Endodermal cell (in vitro differentiated cells): Measurements from ENCODE around the gene ANKRD35. TPM values are rescaled to one million over a fixed set of nuclear protein-coding genes. Genes with fewer than 3 reads are reported as not detected.
"Not testable (repeated sequence)": the region's sequence is repeated elsewhere in the genome, so short reads cannot be mapped to it uniquely, and the experiment has no call there.

ENCODE experiments used
- DNase-seq: peaks from one replicate; pipeline ENCODE4 v3.0.0-alpha.2; 2017
- H3K27ac ChIP-seq: 2 replicates; pipeline ENCODE4 v1.5.1; 2013; ENCODE audit warnings: mild to moderate bottlenecking, low read depth, low read length, moderate library complexity
- H3K27me3 ChIP-seq: 2 replicates; pipeline ENCODE4 v1.6.1; 2013; ENCODE audit warnings: mild to moderate bottlenecking, low read length, moderate library complexity; ENCODE audit not compliant: insufficient read depth, control insufficient read depth, poor library complexity, severe bottlenecking
- H3K36me3 ChIP-seq: 2 replicates; pipeline ENCODE4 v1.7.0; 2013; ENCODE audit warnings: mild to moderate bottlenecking, low read length, moderate library complexity; ENCODE audit not compliant: control insufficient read depth, insufficient read depth
- H3K4me1 ChIP-seq: one replicate; pipeline ENCODE4 v1.7.0; 2013; ENCODE audit warnings: low read length; ENCODE audit not compliant: control insufficient read depth, insufficient read depth
- H3K4me3 ChIP-seq: 2 replicates; pipeline ENCODE4 v1.5.1; 2013; ENCODE audit warnings: mild to moderate bottlenecking, low read length, moderate library complexity
- H3K9ac ChIP-seq: 2 replicates; pipeline ENCODE4 v1.6.1; 2013; ENCODE audit warnings: mild to moderate bottlenecking, low read length, moderate library complexity; ENCODE audit not compliant: poor library complexity, severe bottlenecking; ENCODE audit errors: extremely low read depth
- H3K9me3 ChIP-seq: 2 replicates; pipeline ENCODE4 v1.6.1; 2013; ENCODE audit warnings: mild to moderate bottlenecking, low read length, moderate library complexity; ENCODE audit not compliant: control insufficient read depth
- H3K27ac Mint-ChIP-seq: 2 replicates; pipeline ENCODE4 v1.8.0; 2020; ENCODE audit warnings: mixed read lengths
- H3K27me3 Mint-ChIP-seq: 2 replicates; pipeline ENCODE4 v1.8.0; 2021; ENCODE audit warnings: mild to moderate bottlenecking, mixed read lengths; ENCODE audit not compliant: insufficient read depth
- H3K36me3 Mint-ChIP-seq: 2 replicates; pipeline ENCODE4 v1.8.0; 2020; ENCODE audit warnings: low read depth, mixed read lengths
- H3K4me1 Mint-ChIP-seq: 2 replicates; pipeline ENCODE4 v1.8.0; 2020; ENCODE audit warnings: mixed read lengths
- H3K4me3 Mint-ChIP-seq: 2 replicates; pipeline ENCODE4 v1.8.0; 2020; ENCODE audit warnings: mild to moderate bottlenecking, moderate library complexity, mixed read lengths
- H3K9me3 Mint-ChIP-seq: 2 replicates; pipeline ENCODE4 v1.8.0; 2020; ENCODE audit warnings: mild to moderate bottlenecking, mixed read lengths
- WGBS, 2 experiments: methylation state at CpG; one replicate each; pipeline versions ENCODE4 v1.1.5 to v1.1.7; 2013; ENCODE audit warnings: missing lambda C conversion rate in 2 of 2, mixed read lengths in 1 of 2; ENCODE audit not compliant: insufficient coverage in 1 of 2, insufficient read length in 1 of 2; 5-methylcytosine and 5-hydroxymethylcytosine counted together
- microRNA-seq: library from miRNA; unstranded; fragments of <30 nt; microRNA quantifications from one replicate; pipeline ENCODE4 v1.2.0, GENCODE V29; 2020; ENCODE audit warnings: borderline microRNAs expressed
- total RNA-seq, 2 donors: library from RNA; stranded (reverse); fragmentation: NEBNext Ultra II Directional in 1 of 2; extraction: Animal tissue kit (Norgen Biotek cat#: 25700) in 1 of 2; gene quantifications; 2 replicates in 1 of 2; 3 replicates in 1 of 2; pipeline ENCODE4 v1.2.1, GENCODE V29; 2021
- TF ChIP-seq, protein P1 (sequence below): fragments of 200-600 bp; sonication (generic); conservative IDR thresholded peaks from 2 replicates; pipeline ENCODE4 v1.5.0; 2021; ENCODE audit warnings: antibody characterized with exemption, mild to moderate bottlenecking

ANKRD35 gene
- total RNA-seq, 2 donors from 2014 or later = 0.88 to 1.4 TPM

DNA sequence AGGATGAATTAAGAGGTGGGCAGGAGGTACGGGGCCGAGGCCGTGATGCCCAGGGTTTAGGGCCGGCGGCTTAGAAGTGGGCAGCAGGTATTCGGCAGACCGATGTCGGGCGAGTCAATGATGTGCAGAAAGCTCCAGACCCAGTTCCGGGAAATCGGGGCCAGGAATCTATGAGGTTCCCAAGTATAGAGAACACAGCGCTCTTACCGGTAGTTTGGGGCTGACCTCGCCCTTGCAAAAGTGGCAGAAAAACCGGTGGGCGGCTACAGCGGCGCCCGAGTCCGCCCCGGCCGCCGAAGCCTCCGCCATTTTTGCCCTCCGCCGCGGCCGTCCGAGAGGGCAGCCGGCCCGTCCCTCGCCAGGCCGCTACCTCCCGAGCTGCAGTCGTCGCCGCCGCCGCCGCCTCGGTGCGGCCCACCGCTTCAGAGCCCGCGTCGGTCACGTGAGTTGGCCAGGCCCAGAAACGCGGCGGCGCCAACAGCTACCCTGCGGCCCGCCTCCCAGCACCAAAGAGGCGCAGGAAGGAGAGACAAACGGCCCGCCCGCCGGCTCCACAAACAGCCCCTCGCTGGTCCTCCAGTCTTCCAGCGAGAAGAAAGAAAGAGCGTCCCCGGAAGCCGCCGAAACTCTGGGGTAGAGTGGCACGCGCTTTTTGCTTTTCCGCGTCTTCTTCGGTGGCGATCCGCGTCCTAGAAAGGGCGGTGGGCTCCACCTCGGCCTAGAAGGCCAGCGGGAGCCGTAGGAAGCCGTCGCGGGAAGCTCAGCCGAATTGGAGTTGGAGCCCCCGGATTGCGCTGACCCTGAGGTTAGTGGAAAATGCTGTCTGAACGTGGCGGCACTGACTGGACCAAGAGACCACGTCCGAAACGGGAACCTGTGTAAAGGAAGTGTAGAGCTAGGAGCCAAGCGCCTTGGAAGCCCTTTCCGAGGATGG is 61.8 kb downstream of the ANKRD35 start, which contains the start of the genes POLR3C and RNF115:
POLR3C (plus strand) TSS at position 636 of the 934 bp plus-strand sequence. CDS start 1,577 bp downstream, outside the sequence.
RNF115 (minus strand) TSS at position 531 of the 934 bp plus-strand sequence; CDS start at position 309, 222 bp downstream.
- peak within 1 kb of the TSS; percentile 99 for H3K4me3 Mint-ChIP-seq
- peaks cover 33% of the 10 kb centered on the region for H3K36me3 Mint-ChIP-seq
- Histone ChIP-seq H3K9me3 (no peaks in the 10 kb centered on the region), H3K36me3 (peaks cover 30% of the 10 kb centered on the region), H3K27me3 (no peaks in the 10 kb centered on the region), H3K4me1 (no peaks in the 10 kb centered on the region), H3K4me3 (peak within 1 kb of the TSS; percentile 97), H3K9ac (peak within 1 kb of the TSS; percentile 90), H3K27ac (peak within 1 kb of the TSS; percentile 96)
- TF ChIP-seq, protein P1, sequence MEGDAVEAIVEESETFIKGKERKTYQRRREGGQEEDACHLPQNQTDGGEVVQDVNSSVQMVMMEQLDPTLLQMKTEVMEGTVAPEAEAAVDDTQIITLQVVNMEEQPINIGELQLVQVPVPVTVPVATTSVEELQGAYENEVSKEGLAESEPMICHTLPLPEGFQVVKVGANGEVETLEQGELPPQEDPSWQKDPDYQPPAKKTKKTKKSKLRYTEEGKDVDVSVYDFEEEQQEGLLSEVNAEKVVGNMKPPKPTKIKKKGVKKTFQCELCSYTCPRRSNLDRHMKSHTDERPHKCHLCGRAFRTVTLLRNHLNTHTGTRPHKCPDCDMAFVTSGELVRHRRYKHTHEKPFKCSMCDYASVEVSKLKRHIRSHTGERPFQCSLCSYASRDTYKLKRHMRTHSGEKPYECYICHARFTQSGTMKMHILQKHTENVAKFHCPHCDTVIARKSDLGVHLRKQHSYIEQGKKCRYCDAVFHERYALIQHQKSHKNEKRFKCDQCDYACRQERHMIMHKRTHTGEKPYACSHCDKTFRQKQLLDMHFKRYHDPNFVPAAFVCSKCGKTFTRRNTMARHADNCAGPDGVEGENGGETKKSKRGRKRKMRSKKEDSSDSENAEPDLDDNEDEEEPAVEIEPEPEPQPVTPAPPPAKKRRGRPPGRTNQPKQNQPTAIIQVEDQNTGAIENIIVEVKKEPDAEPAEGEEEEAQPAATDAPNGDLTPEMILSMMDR = no peak
- no peaks in the 10 kb centered on the region for H3K27me3 Mint-ChIP-seq
- DNase-seq = peak; percentile 97
- peak within 1 kb of the TSS; percentile 98 for H3K27ac Mint-ChIP-seq
- WGBS, 2 experiments = 0% methylated on average over 49 to 89 of the region's 89 CpGs
- peaks cover 1% of the 10 kb centered on the region for H3K9me3 Mint-ChIP-seq
- H3K4me1 Mint-ChIP-seq = peaks cover 6% of the 10 kb centered on the region

DNA sequence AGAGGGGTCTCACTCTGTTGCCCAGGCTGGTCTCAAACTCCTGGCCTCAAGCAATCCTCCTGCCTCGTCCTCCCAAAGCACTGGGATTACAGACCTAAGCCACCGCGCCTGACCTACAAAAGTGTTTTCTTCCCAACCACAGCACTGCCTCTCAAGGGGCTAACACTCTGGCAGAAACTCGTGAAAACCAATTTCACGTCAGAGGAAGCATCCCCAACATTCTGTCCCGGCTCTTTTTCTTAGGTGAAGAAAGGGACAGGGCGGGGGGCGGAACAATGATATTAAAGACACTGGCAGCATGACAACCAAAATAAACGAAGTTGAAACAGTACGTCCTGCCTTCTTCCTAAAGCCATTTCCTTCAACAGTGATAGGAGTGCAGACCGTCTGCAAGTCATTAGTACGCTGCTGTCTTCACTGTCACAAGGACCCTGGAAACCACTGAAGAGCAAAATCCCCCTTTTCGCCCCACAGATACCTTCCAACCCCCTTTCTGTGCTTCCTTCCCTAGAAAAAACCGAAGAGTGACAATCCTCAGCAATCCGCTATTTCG is 62.8 kb downstream of the ANKRD35 start:
- H3K27me3 Mint-ChIP-seq, H3K27ac Mint-ChIP-seq, H3K9me3 Mint-ChIP-seq, H3K4me1 Mint-ChIP-seq, H3K27me3 ChIP-seq, H3K4me3 ChIP-seq, H3K9me3 ChIP-seq, H3K27ac ChIP-seq, DNase-seq, H3K9ac ChIP-seq, H3K4me1 ChIP-seq: not testable (repeated sequence)
- Mint-ChIP-seq H3K36me3 (peaks cover 23% of the 10 kb centered on the region), H3K4me3 (peak overlapping the region; percentile 99)
- no CpG with 5 or more reads among the region's 16 CpGs for WGBS, 2 experiments
- peaks cover 20% of the 10 kb centered on the region for H3K36me3 ChIP-seq

DNA sequence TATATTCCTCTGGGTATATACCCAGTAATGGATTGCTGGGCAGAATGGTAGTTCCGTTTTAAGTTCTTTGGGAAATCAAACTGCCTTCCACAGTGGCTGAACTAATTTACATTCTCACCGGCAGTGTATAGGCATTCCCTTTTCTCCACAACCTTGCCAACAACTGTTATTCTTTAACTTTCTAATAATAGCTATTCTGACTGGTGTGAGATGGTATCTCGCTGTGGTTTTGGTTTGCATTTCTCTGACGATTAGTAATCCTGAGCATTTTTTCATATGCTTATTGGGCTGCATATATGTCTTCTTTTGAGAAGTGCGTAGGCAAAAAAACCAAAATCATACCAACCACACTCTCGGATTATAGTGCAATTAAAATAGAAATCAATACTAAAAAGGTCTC is 67.6 kb downstream of the ANKRD35 start:
- not testable (repeated sequence) for H3K4me1 ChIP-seq, H3K27me3 Mint-ChIP-seq, H3K9ac ChIP-seq, H3K4me1 Mint-ChIP-seq, H3K9me3 Mint-ChIP-seq, H3K27ac Mint-ChIP-seq, H3K4me3 Mint-ChIP-seq, H3K4me3 ChIP-seq, H3K36me3 ChIP-seq, H3K27ac ChIP-seq, H3K9me3 ChIP-seq, DNase-seq, H3K36me3 Mint-ChIP-seq, H3K27me3 ChIP-seq
- WGBS, 2 experiments = 100% methylated on average over 1 of the region's 6 CpGs; no CpG with 5 or more reads in 1 of the 2 experiments

Small RNA genes lying within 50 kb of the gene (microRNA-seq; reads per million reads assigned to microRNA genes)
- not detected for gene MIR6736

Other genes with a start within 250 kb of the ANKRD35 start
- gene PDZK1, start 178.5 kb downstream of the ANKRD35 start, total RNA-seq = 10 to 100 TPM; 47.2 to 51.8 TPM
- gene CD160, start 166.4 kb downstream of the ANKRD35 start, total RNA-seq = not detected
- gene RNF115, start 61.8 kb downstream of the ANKRD35 start, total RNA-seq = 10 to 100 TPM; 17.7 to 19.3 TPM
- 10 to 100 TPM; 32.7 to 37.9 TPM for gene POLR3C, start 61.7 kb downstream of the ANKRD35 start, total RNA-seq
- gene NUDT17, start 40.2 kb downstream of the ANKRD35 start, total RNA-seq = 1 to 10 TPM; 2.8 to 4.0 TPM
- 10 to 100 TPM; 44.8 to 53.4 TPM for gene PIAS3, start 26.8 kb downstream of the ANKRD35 start, total RNA-seq
- gene ITGA10, start 24.2 kb upstream of the ANKRD35 start, total RNA-seq = under 1 TPM; 0.18 to 0.33 TPM
- 10 to 100 TPM; 12.9 to 16.0 TPM for gene PEX11B, start 32.9 kb upstream of the ANKRD35 start, total RNA-seq
- 100 to 1,000 TPM; 299 to 314 TPM for gene RBM8A, start 41.6 kb upstream of the ANKRD35 start, total RNA-seq
- 10 to 100 TPM; 16.6 to 21.3 TPM for gene LIX1L, start 72.2 kb upstream of the ANKRD35 start, total RNA-seq
- gene ANKRD34A, start 78.7 kb upstream of the ANKRD35 start, total RNA-seq = 1 to 10 TPM in 1 of 2 donors, under 1 TPM in 1; 0.55 to 1.4 TPM
- 10 to 100 TPM; 10.2 to 13.8 TPM for gene POLR3GL, start 78.8 kb upstream of the ANKRD35 start, total RNA-seq
- gene TXNIP, start 110.7 kb upstream of the ANKRD35 start, total RNA-seq = 10 to 100 TPM in 1 of 2 donors, 1 to 10 TPM in 1; 9.9 to 12.2 TPM
- under 1 TPM; 0.13 to 0.15 TPM for gene HJV, start 135.9 kb upstream of the ANKRD35 start, total RNA-seq